IMR-90 (cell line): ENCODE data around the gene ZNF200. TPM values are rescaled to one million over a fixed set of nuclear protein-coding genes. Genes with fewer than 3 reads are reported as not detected.
A peak's percentile ranks its signal among the peaks of the same experiment; 100 is the strongest.

ENCODE experiments used
- ATAC-seq: fragments of 200-7000 bp; cut with Tn5 transposase; 2 replicates; pipeline ENCODE4 v1.9.1; 2020; ENCODE audit warnings: low read depth, mild to moderate bottlenecking, moderate library complexity
- BruUV-seq: library from RNA; stranded (reverse); fragments of 400-500 nt; replicated peaks from 2 replicates; lab custom pipeline; 2021; lab: Mats Ljungman, UMichigan
- CTCF ChIA-PET: fragments of 300-600 bp; formaldehyde crosslinking; extraction: SDS; loops from one replicate; lab custom pipeline; 2021; ENCODE audit warnings: antibody characterized with exemption; lab: Yijun Ruan, JAX
- POLR2A ChIA-PET: fragments of 300-600 bp; sonication (Branson Sonifier 250); formaldehyde crosslinking; loops from one replicate; lab custom pipeline; 2022; ENCODE audit warnings: antibody characterized with exemption; ENCODE audit not compliant: unreplicated experiment; lab: Charles Lee
- DNase-seq: peaks from one replicate; pipeline ENCODE4 v3.0.0; 2013
- H2AFZ ChIP-seq: replicated peaks from 2 replicates; pipeline ENCODE3; 2013; ENCODE audit warnings: low read length, mild to moderate bottlenecking; ENCODE audit not compliant: poor library complexity
- H2AK5ac ChIP-seq: 2 replicates; pipeline ENCODE4 v1.6.1; 2013; ENCODE audit warnings: low read depth, low read length, inconsistent platforms
- H2AK9ac ChIP-seq: replicated peaks from 2 replicates; pipeline ENCODE3; 2013; ENCODE audit warnings: mild to moderate bottlenecking, low read depth, low read length, moderate library complexity; ENCODE audit not compliant: poor library complexity
- H2BK120ac ChIP-seq: 2 replicates; pipeline ENCODE4 v1.6.1; 2013; ENCODE audit warnings: low read depth, low read length, inconsistent platforms
- H2BK15ac ChIP-seq: 3 replicates; pipeline ENCODE4 v1.6.1; 2013; ENCODE audit warnings: low read depth, low read length, inconsistent platforms
- H2BK20ac ChIP-seq: 2 replicates; pipeline ENCODE4 v1.6.1; 2013; ENCODE audit warnings: low read depth, mild to moderate bottlenecking, inconsistent platforms, low read length, moderate library complexity
- H2BK5ac ChIP-seq: 2 replicates; pipeline ENCODE4 v1.6.1; 2013; ENCODE audit warnings: mild to moderate bottlenecking, low read depth, low read length, inconsistent platforms; ENCODE audit not compliant: poor library complexity, severe bottlenecking
- H3K14ac ChIP-seq: replicated peaks from 2 replicates; pipeline ENCODE4 v1.6.1; 2013; ENCODE audit warnings: low read depth, low read length, inconsistent platforms
- H3K18ac ChIP-seq: 2 replicates; pipeline ENCODE4 v1.6.1; 2013; ENCODE audit warnings: low read depth, low read length, control low read depth
- H3K23ac ChIP-seq: 2 replicates; pipeline ENCODE4 v1.6.1; 2013; ENCODE audit warnings: low read depth, low read length, inconsistent platforms
- H3K27ac ChIP-seq: 2 replicates; pipeline ENCODE4 v1.5.1; 2013; ENCODE audit warnings: mild to moderate bottlenecking, control low read depth, low read length; ENCODE audit not compliant: insufficient read depth
- H3K27me3 ChIP-seq: 2 replicates; pipeline ENCODE4 v1.6.1; 2013; ENCODE audit warnings: low read length; ENCODE audit not compliant: control insufficient read depth, insufficient read depth
- H3K36me3 ChIP-seq: 2 replicates; pipeline ENCODE4 v1.6.1; 2013; ENCODE audit warnings: low read length, mixed read lengths; ENCODE audit not compliant: control insufficient read depth, insufficient read depth
- H3K4ac ChIP-seq: 2 replicates; pipeline ENCODE4 v1.6.1; 2013; ENCODE audit warnings: low read depth, low read length, inconsistent platforms
- H3K4me1 ChIP-seq: 2 replicates; pipeline ENCODE4 v1.6.1; 2013; ENCODE audit warnings: low read length, mixed read lengths; ENCODE audit not compliant: control insufficient read depth, insufficient read depth
- H3K4me2 ChIP-seq: 2 replicates; pipeline ENCODE4 v1.6.1; 2013; ENCODE audit warnings: low read depth, mild to moderate bottlenecking, control low read depth, low read length, moderate library complexity
- H3K4me3 ChIP-seq: 2 replicates; pipeline ENCODE4 v1.5.1; 2013; ENCODE audit warnings: low read depth, mild to moderate bottlenecking, control low read depth, low read length, moderate library complexity; ENCODE audit not compliant: insufficient read depth
- H3K56ac ChIP-seq: 2 replicates; pipeline ENCODE4 v1.6.1; 2013; ENCODE audit warnings: low read length, inconsistent platforms; ENCODE audit not compliant: insufficient read depth; ENCODE audit errors: extremely low read depth
- H3K79me1 ChIP-seq, 2 experiments: 2 replicates each; pipeline ENCODE4 v1.6.1; 2013; ENCODE audit warnings: low read length in 2 of 2, inconsistent platforms in 1 of 2, low read depth in 1 of 2
- H3K9ac ChIP-seq: 2 replicates; pipeline ENCODE4 v1.6.1; 2013; ENCODE audit warnings: low read depth, low read length, control low read depth
- H3K9me1 ChIP-seq: 2 replicates; pipeline ENCODE4 v1.6.1; 2013; ENCODE audit warnings: low read length, inconsistent platforms; ENCODE audit not compliant: insufficient read depth
- H3K9me3 ChIP-seq: 2 replicates; pipeline ENCODE4 v1.6.1; 2013; ENCODE audit warnings: low read length; ENCODE audit not compliant: control insufficient read depth, insufficient read depth
- H4K20me1 ChIP-seq: 2 replicates; pipeline ENCODE4 v1.6.1; 2013; ENCODE audit warnings: low read length, inconsistent platforms; ENCODE audit not compliant: insufficient read depth
- H4K5ac ChIP-seq: 2 replicates; pipeline ENCODE4 v1.6.1; 2013; ENCODE audit warnings: mild to moderate bottlenecking, low read depth, low read length, control low read depth
- H4K8ac ChIP-seq, 2 experiments: 2 replicates each; pipeline ENCODE4 v1.6.1; 2013; ENCODE audit warnings: low read depth in 2 of 2, low read length in 2 of 2, control low read depth in 1 of 2, inconsistent platforms in 1 of 2
- H4K91ac ChIP-seq: 2 replicates; pipeline ENCODE4 v1.6.1; 2013; ENCODE audit warnings: low read depth, low read length, inconsistent platforms; ENCODE audit not compliant: insufficient read depth
- CHD1 ChIP-seq: IDR thresholded peaks from 2 replicates; pipeline ENCODE4 v1.6.1; 2012; ENCODE audit warnings: low read depth, low read length, improper control_type of control experiment
- FOS ChIP-seq: fragments of 150-350 bp; IDR thresholded peaks from 2 replicates; pipeline ENCODE4 v1.6.1; 2016; ENCODE audit warnings: low read depth, low read length
- MAFK ChIP-seq: IDR thresholded peaks from 2 replicates; pipeline ENCODE4 v1.6.1; 2012; ENCODE audit warnings: low read depth, low read length, improper control_type of control experiment
- MAZ ChIP-seq: IDR thresholded peaks from 2 replicates; pipeline ENCODE4 v1.6.1; 2012; ENCODE audit warnings: low read depth, mild to moderate bottlenecking, low read length, improper control_type of control experiment, moderate library complexity, borderline replicate concordance
- MXI1 ChIP-seq: IDR thresholded peaks from 2 replicates; pipeline ENCODE4 v1.6.1; 2012; ENCODE audit warnings: low read depth, mild to moderate bottlenecking, low read length, moderate library complexity, borderline replicate concordance
- POLR2A ChIP-seq: IDR thresholded peaks from 2 replicates; pipeline ENCODE4 v1.6.1; 2012; ENCODE audit warnings: mild to moderate bottlenecking, low read depth, low read length
- RAD21 ChIP-seq: IDR thresholded peaks from 2 replicates; pipeline ENCODE4 v1.6.1; 2012; ENCODE audit warnings: low read length, improper control_type of control experiment
- RCOR1 ChIP-seq: IDR thresholded peaks from 2 replicates; pipeline ENCODE4 v1.6.1; 2012; ENCODE audit warnings: mild to moderate bottlenecking, low read length, improper control_type of control experiment; ENCODE audit not compliant: insufficient replicate concordance
- SMC3 ChIP-seq: fragments of 150-350 bp; IDR thresholded peaks from 2 replicates; pipeline ENCODE4 v1.6.1; 2016; ENCODE audit warnings: low read depth, mild to moderate bottlenecking, antibody characterized with exemption, low read length, moderate library complexity
- WGBS, 2 experiments: methylation state at CpG; one replicate each; pipeline versions ENCODE4 v1.1.5 to v1.1.7; 2013; ENCODE audit warnings: missing lambda C conversion rate in 2 of 2; ENCODE audit not compliant: insufficient read length in 1 of 2; ENCODE audit errors: extremely low coverage in 2 of 2; 5-methylcytosine and 5-hydroxymethylcytosine counted together
- dilution Hi-C: fragments of 300-500 bp; cut with HindIII; formaldehyde crosslinking; loops from one replicate; pipeline ENCODE4 v1.14.3; 2018; ENCODE audit warnings: low sequenced_read_pairs; ENCODE audit not compliant: unreplicated experiment
- in situ Hi-C: fragments of 300-500 bp; cut with MboI; formaldehyde crosslinking; loops from 3 replicates; pipeline ENCODE4 v1.14.3; 2019; ENCODE audit warnings: low sequenced_read_pairs, inconsistent platforms, mixed read lengths
- intact Hi-C: fragments of 100-400 bp; cut with micrococcal nuclease; formaldehyde crosslinking; loops from 2 replicates; pipeline ENCODE4 v1.10.0; 2022
- polyA plus RNA-seq, 3 experiments: library from polyadenylated mRNA; depleted of rRNA; stranded (reverse); fragments of >200 nt; gene quantifications; 2 replicates each; pipeline ENCODE4 v1.2.3, GENCODE V29; 2012; ENCODE audit warnings: low replicate concordance in 1 of 3
- total RNA-seq: library from RNA; depleted of rRNA; stranded (reverse); fragments of >200 nt; gene quantifications from 2 replicates; pipeline ENCODE4 v1.2.3, GENCODE V29; 2012
- TF ChIP-seq, protein P1 (sequence below): fragments of 150-350 bp; IDR thresholded peaks from 2 replicates; pipeline ENCODE4 v1.6.1; 2017; ENCODE audit warnings: mild to moderate bottlenecking, antibody characterized with exemption, low read length, low read depth
- TF ChIP-seq, protein P2 (sequence below): fragments of 150-350 bp; IDR thresholded peaks from 2 replicates; pipeline ENCODE4 v1.6.1; 2016; ENCODE audit warnings: low read depth, mild to moderate bottlenecking, low read length, moderate library complexity, borderline replicate concordance
- TF ChIP-seq, protein P3 (sequence below): conservative IDR thresholded peaks from 2 replicates; pipeline ENCODE4 v1.5.1; 2012; ENCODE audit warnings: mild to moderate bottlenecking, low read depth, low read length, improper control_type of control experiment

Gene ZNF200
- total and polyA plus RNA-seq, 2 of the 4 experiments (the other 2 are of a cell fraction): 3.7 to 7.5 TPM

DNA sequence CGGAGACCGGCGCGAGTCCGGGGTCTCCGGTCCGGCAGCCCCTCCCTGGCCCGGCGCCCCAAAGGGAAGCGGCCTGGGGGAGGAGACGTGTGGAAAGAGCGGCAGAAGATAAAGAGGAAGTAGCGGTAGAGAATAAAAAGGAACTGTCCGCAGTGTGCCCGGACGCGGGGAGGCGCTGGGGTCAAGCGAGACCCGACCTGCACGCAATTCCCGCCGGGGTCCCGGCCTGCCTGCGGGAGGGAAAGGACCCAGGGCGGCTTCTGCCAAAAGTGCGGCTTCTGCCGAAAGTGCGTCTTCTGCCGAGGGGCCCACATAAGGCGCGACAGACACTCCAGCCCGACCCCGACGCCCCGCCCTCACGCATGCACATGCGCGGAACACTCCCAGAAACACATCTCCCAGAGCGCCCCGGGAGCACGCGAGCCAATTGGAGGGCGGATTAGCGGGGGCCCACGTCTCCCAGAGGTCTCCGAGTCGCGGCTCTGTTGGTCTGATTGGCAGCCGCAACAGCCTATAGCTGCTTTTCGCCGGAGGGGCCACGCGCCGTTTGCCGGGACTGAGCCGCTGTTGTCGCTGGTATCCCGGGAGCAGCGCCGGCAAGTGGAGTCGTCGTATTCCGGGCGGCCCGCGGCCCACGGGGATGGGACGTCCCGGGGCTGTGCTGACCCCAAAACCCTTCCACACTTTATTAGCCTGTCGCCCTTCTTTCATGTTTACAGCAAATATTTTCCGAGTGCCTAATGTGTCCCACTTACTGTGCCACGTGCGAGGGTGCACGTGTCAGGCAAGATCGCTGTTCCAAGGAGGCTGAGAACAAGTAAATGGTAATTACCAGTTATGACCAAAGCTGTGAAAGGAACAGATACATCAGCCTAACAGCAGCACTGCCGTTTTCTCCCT, 29.4 kb upstream of the ZNF200 start:
- no TSS peak for BruUV-seq
- no peak for TF ChIP-seq CHD1
- TF ChIP-seq RAD21: peak; percentile 25; the same call in 1 of the 2 replicates
- TF ChIP-seq POLR2A: peak; percentile 55
- TF ChIP-seq MXI1: peak; percentile 84
- TF ChIP-seq MAFK: no peak
- TF ChIP-seq RCOR1: no peak
- TF ChIP-seq, protein P1, sequence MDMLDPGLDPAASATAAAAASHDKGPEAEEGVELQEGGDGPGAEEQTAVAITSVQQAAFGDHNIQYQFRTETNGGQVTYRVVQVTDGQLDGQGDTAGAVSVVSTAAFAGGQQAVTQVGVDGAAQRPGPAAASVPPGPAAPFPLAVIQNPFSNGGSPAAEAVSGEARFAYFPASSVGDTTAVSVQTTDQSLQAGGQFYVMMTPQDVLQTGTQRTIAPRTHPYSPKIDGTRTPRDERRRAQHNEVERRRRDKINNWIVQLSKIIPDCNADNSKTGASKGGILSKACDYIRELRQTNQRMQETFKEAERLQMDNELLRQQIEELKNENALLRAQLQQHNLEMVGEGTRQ: peak; percentile 70
- TF ChIP-seq, protein P2, sequence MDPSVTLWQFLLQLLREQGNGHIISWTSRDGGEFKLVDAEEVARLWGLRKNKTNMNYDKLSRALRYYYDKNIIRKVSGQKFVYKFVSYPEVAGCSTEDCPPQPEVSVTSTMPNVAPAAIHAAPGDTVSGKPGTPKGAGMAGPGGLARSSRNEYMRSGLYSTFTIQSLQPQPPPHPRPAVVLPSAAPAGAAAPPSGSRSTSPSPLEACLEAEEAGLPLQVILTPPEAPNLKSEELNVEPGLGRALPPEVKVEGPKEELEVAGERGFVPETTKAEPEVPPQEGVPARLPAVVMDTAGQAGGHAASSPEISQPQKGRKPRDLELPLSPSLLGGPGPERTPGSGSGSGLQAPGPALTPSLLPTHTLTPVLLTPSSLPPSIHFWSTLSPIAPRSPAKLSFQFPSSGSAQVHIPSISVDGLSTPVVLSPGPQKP: no peak
- peak; percentile 66; the same call in 1 of the 2 replicates for TF ChIP-seq MAZ
- TF ChIP-seq SMC3: peak; percentile 31
- TF ChIP-seq, protein P3, sequence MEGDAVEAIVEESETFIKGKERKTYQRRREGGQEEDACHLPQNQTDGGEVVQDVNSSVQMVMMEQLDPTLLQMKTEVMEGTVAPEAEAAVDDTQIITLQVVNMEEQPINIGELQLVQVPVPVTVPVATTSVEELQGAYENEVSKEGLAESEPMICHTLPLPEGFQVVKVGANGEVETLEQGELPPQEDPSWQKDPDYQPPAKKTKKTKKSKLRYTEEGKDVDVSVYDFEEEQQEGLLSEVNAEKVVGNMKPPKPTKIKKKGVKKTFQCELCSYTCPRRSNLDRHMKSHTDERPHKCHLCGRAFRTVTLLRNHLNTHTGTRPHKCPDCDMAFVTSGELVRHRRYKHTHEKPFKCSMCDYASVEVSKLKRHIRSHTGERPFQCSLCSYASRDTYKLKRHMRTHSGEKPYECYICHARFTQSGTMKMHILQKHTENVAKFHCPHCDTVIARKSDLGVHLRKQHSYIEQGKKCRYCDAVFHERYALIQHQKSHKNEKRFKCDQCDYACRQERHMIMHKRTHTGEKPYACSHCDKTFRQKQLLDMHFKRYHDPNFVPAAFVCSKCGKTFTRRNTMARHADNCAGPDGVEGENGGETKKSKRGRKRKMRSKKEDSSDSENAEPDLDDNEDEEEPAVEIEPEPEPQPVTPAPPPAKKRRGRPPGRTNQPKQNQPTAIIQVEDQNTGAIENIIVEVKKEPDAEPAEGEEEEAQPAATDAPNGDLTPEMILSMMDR: peak; percentile 35
- TF ChIP-seq FOS: no peak

More for the DNA sequence above, 29.4 kb upstream of the ZNF200 start:
- Histone ChIP-seq H2BK120ac (0 out of 2 replicates have a peak overlapping the region, but pooled peaks have one; percentile 16), H3K4me1 (0 out of 2 replicates have a peak, but pooled peaks cover 2% of the 10 kb centered on the region), H3K27ac (peak overlapping the region; percentile 58), H3K4me2 (peak overlapping the region; percentile 91), H2AK5ac (peak overlapping the region; percentile 25; the same call in 1 of the 2 replicates), H3K4me3 (peak overlapping the region; percentile 77), H2BK15ac (no peak overlapping the region), H3K9ac (peak overlapping the region; percentile 65), H3K18ac (peak overlapping the region; percentile 10; the same call in 1 of the 2 replicates), H3K23ac (peak overlapping the region; percentile 53), H2AFZ (peak overlapping the region; percentile 97), H4K8ac (peak overlapping the region; percentile 64 to 94), H3K9me1 (no peaks in the 10 kb centered on the region; the same call in 1 of the 2 replicates), H3K4ac (peak overlapping the region; percentile 86), H2AK9ac (peak overlapping the region; percentile 91), H3K36me3 (no peaks in the 10 kb centered on the region), H3K14ac (peak overlapping the region; percentile 74), H2BK5ac (peak overlapping the region; percentile 57), H3K27me3 (no peaks in the 10 kb centered on the region), H3K79me1 (peaks cover 0 to 5% of the 10 kb centered on the region in 2 experiments; a peak in 2 of 4 replicates), H3K9me3 (no peaks in the 10 kb centered on the region), H4K20me1 (no peaks in the 10 kb centered on the region), H4K5ac (peak overlapping the region; percentile 79), H2BK20ac (no peak overlapping the region), H3K56ac (0 out of 2 replicates have a peak overlapping the region, but pooled peaks have one; percentile 41), H4K91ac (peak overlapping the region; percentile 10)
- dilution Hi-C loops (no loop called here), intact Hi-C loops (loop anchor here (2.0 to 5.0 kb wide), 2 partner anchors 18 to 77 kb away; partner anchors contain the start of genes OR1F1 and ZNF263), in situ Hi-C loops (no loop called here)
- POLR2A ChIA-PET: interaction anchor here (0.6 kb wide), 1 partner anchor 355 kb away, joined by 3 read pairs; no protein-coding TSS in a partner anchor
- ATAC-seq: peak; percentile 98
- 0% methylated on average over 33 of the region's 77 CpGs; no CpG with 5 or more reads in 1 of the 2 experiments for WGBS, 2 experiments
- CTCF ChIA-PET: interaction anchor here (1.1 kb wide), 1 partner anchor 14 kb away, joined by 4 read pairs; no protein-coding TSS in a partner anchor
- DNase-seq: peak; percentile 96
